Stimulated activated naive CD8-positive, alpha-beta T cell treated with anti-CD3 and anti-CD28 coated beads, Interleukin-15, Interleukin-2, amounts not matched to agents 100 ng/mL and 50 ng/mL, for 24 hours (primary cell): ENCODE data around the gene EXOC6.

Source experiments
- H3K27ac Mint-ChIP-seq: one replicate; pipeline ENCODE4 v1.8.0; 2021; ENCODE audit warnings: mild to moderate bottlenecking, mixed read lengths
- H3K27me3 Mint-ChIP-seq: one replicate; pipeline ENCODE4 v1.8.0; 2021; ENCODE audit warnings: mixed read lengths
- H3K36me3 Mint-ChIP-seq: one replicate; pipeline ENCODE4 v1.8.0; 2021; ENCODE audit warnings: low read depth, mixed read lengths
- H3K4me1 Mint-ChIP-seq: one replicate; pipeline ENCODE4 v1.8.0; 2021; ENCODE audit warnings: low read depth, mixed read lengths
- H3K4me3 Mint-ChIP-seq: one replicate; pipeline ENCODE4 v1.8.0; 2021; ENCODE audit warnings: mild to moderate bottlenecking, mixed read lengths
- H3K9me3 Mint-ChIP-seq: one replicate; pipeline ENCODE4 v1.8.0; 2021; ENCODE audit warnings: mixed read lengths

EXOC6 gene

DNA sequence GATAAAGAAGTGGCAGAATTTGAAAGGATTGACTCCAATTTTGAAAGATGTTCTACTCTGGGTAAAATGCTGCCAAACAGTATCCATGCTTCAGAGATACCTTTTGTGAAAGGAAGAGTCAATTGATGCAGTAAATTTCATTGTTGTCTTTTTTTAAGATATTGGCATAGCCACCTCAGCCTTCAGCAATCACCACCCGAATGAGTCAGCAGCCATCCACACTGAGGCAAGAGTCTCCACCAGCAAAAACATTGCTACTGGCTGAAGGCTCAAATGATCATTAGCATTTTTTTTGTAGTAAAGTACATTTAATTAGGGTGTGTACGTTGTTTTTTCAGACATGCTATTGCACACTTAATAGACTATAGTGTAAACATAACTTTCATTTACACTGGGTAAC is 180.6 kb downstream of the EXOC6 start:
- H3K4me3 Mint-ChIP-seq, result no peak overlapping the region
- H3K27ac Mint-ChIP-seq, result no peak overlapping the region
- H3K9me3 Mint-ChIP-seq, result no peaks in the 10 kb centered on the region
- H3K4me1 Mint-ChIP-seq, result no peaks in the 10 kb centered on the region
- H3K36me3 Mint-ChIP-seq, result peaks cover 17% of the 10 kb centered on the region
- H3K27me3 Mint-ChIP-seq, result no peaks in the 10 kb centered on the region

DNA sequence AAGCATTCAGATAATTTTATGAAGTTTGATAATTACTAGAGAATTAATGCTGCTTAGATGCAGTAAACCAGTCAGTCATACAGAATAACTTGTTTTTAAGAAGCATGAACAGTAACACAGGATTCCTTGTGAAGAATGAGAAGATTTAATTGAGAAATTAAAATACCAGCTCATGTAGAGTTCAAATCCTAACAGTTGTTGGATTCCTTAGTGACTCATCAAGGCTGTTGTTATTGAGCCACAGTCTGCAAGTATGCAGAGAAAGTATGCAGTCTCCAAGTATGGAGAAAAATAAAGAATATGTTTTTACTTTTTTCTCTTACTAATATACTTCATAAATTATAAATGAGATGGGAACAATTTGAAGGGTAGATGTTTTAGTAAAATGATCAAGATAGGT is 182.1 kb downstream of the EXOC6 start:
- Mint-ChIP-seq H3K4me1 (no peaks in the 10 kb centered on the region), H3K9me3 (no peaks in the 10 kb centered on the region), H3K36me3 (peaks cover 14% of the 10 kb centered on the region), H3K27me3 (no peaks in the 10 kb centered on the region), H3K27ac (no peak overlapping the region), H3K4me3 (no peak overlapping the region)

DNA sequence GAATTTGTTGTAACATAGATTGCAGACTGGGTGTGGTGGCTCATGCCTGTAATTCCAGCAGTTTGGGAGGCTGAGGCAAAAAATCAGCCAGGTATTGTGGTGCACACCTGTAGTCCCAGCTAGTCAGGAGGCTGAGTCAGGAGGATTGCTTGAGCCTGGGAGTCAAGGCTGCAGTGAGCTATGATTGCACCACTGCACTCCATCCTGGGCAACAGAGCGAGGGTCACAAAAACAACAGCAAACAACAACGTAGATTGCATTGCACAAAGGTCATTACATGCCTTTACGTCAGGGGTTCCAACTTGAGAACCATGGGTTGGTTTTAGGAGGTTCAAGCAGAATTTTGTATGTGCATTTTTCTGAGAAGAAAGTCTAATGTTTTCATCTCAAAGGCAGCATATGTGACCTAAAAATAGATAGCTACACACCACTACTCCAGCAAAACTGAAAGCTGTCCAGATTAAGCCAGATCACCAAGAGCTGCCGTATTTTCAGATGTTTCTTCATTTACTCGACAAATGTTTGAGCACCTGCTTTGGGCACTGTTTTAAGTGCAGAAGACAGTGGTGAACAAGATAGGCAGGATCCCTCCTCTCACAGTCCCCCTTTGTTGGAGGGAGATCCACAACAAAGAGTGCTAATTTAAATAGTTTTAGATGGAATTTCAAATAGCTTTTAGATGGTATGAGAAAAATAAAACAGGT is 183.9 kb downstream of the EXOC6 start:
- H3K27ac Mint-ChIP-seq, result no peak overlapping the region
- no peaks in the 10 kb centered on the region for H3K4me1 Mint-ChIP-seq

DNA sequence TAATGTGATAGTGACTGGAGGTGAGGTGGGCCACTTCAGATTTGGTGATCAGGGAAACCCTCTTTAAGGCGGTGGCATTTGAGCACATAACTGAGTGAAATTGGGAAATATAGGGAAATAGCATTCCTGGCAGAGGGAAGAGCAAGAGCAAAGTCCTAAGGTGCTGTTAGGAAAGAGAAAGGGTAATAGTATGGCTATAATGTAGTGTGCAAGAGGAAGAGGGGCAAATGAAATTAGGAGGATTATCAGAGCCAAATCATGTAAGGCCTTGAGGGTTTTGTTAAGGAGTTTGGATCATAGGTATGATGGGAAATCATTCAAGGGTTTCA is 184.5 kb downstream of the EXOC6 start:
- Mint-ChIP-seq H3K36me3 (peaks cover 3% of the 10 kb centered on the region), H3K4me3 (no peak overlapping the region), H3K27me3 (no peaks in the 10 kb centered on the region), H3K9me3 (no peaks in the 10 kb centered on the region), H3K4me1 (no peaks in the 10 kb centered on the region), H3K27ac (no peak overlapping the region)

More for the DNA sequence above, 183.9 kb downstream of the EXOC6 start:
- H3K4me3 Mint-ChIP-seq, result no peak overlapping the region
- peaks cover 3% of the 10 kb centered on the region for H3K36me3 Mint-ChIP-seq
- no peaks in the 10 kb centered on the region for H3K27me3 Mint-ChIP-seq
- H3K9me3 Mint-ChIP-seq, result no peaks in the 10 kb centered on the region

DNA sequence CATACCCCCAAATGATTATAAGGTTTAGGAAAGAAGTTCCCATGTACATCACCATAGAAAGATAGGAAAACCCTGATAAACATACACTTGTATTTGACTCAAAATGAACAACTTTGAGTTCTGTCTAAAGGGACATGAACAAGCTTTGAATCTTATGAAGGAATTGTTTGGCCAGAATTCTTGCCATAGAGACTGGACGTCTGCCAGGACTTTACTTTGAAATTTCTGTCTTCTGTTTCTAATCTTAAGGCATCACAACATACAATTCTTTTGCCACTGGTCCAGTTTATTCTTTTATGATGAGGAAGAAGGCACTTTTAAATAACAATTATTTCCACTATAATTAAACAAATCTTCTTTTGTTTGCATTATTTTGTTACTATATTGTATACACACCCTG is 186.1 kb downstream of the EXOC6 start:
- Mint-ChIP-seq H3K4me1 (no peaks in the 10 kb centered on the region), H3K36me3 (peaks cover 4% of the 10 kb centered on the region), H3K9me3 (no peaks in the 10 kb centered on the region), H3K4me3 (no peak overlapping the region), H3K27ac (no peak overlapping the region), H3K27me3 (no peaks in the 10 kb centered on the region)

DNA sequence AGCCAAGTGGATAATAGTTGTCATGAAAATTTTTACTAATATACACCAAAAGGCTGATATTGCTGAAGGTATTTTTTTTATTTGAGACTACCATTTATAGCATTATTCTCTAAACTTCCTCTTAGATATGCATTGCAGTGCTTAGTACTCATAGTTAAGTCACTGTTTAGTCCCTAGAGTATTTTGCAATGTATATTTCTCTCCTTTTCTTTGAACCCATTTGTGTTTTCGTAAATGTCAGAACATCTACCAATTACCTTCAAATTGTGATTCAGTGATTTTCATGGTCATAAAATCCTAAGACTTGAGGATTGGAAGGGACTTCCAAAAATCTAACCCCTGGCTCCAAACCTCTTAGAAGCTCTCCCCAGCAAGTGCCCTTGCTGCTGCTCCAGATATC is 190.8 kb downstream of the EXOC6 start:
- Mint-ChIP-seq H3K27ac (no peak overlapping the region), H3K36me3 (peaks cover 11% of the 10 kb centered on the region), H3K27me3 (no peaks in the 10 kb centered on the region), H3K4me1 (no peaks in the 10 kb centered on the region), H3K4me3 (no peak overlapping the region), H3K9me3 (no peaks in the 10 kb centered on the region)

DNA sequence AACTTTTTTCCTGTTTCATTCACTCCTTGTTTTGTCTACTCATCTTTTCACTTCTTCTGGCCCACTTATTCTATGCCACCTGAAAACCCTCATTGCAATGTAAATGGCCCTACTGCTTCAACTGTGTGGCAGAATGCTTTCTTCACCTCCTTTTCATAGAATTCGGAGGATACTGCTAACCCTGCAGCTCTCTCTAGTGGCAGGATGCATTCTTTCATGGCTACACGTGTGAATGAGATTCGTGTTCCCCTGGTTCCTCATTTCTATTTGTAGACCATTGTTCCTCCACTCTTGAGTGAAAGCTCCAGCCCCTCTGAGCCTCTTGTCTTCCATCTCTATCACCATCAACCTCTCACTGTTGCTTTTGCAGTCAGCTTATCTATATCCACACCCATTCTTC is 191.4 kb downstream of the EXOC6 start:
- Mint-ChIP-seq H3K4me3 (no peak overlapping the region), H3K27me3 (no peaks in the 10 kb centered on the region), H3K27ac (no peak overlapping the region), H3K4me1 (no peaks in the 10 kb centered on the region), H3K9me3 (no peaks in the 10 kb centered on the region), H3K36me3 (peaks cover 11% of the 10 kb centered on the region)

DNA sequence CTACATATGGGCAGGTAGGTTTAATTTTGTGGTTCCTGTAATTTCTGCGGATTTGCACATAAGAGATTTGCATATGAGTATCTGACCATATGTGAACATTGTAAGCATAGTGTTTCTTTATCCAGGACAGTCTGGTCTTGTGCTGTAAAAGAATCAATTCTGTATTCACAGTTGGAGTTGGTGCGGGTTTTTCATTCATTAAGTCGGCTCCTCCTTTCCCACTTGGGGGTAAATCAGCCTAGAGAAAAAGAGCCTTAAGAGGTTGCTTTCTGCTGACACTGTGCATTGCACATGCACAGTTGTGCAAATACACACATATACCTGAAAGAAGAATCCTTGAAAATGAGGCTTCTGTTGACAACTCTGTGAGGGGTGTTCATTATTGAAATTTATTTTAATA is 206.2 kb downstream of the EXOC6 start:
- no peak overlapping the region for H3K27ac Mint-ChIP-seq
- H3K4me3 Mint-ChIP-seq, result no peak overlapping the region
- no peaks in the 10 kb centered on the region for H3K9me3 Mint-ChIP-seq
- H3K27me3 Mint-ChIP-seq, result peaks cover 8% of the 10 kb centered on the region
- H3K36me3 Mint-ChIP-seq, result peaks cover 16% of the 10 kb centered on the region
- H3K4me1 Mint-ChIP-seq, result no peaks in the 10 kb centered on the region

DNA sequence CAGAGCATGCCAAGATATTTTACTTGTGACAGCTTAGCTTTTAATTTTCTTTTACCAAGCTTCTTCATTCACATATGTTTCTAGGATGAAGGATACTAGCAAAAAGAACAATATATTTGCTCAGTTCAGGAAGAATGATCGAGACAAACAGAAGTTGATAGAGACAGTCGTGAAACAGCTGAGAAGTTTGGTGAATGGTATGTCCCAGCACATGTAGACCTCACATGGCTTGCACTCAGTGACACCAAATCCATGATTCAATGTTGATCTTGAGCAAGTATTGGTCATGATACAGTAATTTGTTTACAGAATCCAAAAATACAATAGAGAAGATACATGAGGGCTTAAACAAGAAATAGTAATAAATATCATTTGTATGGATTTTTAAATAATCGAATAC is 209.8 kb downstream of the EXOC6 start:
- Mint-ChIP-seq H3K9me3 (no peaks in the 10 kb centered on the region), H3K4me1 (peaks cover 15% of the 10 kb centered on the region), H3K36me3 (peaks cover 23% of the 10 kb centered on the region), H3K4me3 (no peak overlapping the region), H3K27me3 (peaks cover 27% of the 10 kb centered on the region), H3K27ac (no peak overlapping the region)

DNA sequence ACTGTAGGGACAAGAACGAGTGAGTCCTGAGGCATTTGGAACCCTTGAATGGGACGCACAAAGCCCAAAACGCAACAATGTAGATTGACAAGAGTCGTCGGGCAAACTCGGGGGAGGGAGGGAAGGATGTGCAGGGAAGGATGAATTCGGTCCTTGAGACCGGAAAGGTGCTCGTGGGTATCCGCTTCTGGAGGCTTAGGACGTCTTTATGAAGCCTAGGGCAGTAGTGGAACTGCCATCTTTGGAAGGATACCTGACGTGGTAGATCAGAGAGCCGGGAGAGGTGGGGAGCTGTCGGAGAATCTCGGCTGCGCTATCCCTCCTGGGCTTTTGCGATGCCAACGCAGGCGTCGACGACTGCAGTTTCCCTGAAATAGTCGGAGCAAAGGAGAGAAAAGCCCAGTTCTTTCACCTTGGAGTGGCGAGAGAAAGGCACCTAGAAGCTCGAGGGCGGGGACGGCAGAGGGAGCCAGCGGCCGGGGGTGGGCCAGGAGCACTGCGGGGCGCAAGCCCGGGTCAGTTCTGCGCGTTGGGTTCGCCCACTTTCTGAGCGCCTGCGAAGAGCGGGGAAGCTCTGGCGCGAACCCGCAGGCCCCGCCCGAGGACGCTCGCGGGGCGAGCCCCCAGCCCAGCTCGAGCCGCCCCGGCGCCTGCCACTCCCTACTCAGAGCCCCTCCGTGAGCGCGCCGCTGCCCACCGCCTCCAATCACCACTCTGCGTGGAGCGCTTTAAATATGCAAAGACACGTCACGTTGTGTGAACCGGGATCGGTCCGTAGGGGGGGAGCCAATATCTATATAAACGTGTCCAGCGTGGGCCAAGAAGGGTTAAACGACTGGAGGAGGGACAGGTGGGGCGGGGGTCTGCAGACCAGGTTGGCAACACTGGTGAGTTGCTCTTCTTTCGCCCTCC is 211.9 kb downstream of the EXOC6 start, which contains the start of gene CYP26C1:
CYP26C1 (plus strand) TSS at position 824 of the 912 bp plus-strand sequence. CDS start 466 bp downstream, outside the sequence.
- Mint-ChIP-seq H3K27ac (no peak within 1 kb of the TSS), H3K9me3 (no peaks in the 10 kb centered on the region), H3K27me3 (peaks cover 47% of the 10 kb centered on the region), H3K4me3 (peak within 1 kb of the TSS; percentile 70), H3K4me1 (peaks cover 20% of the 10 kb centered on the region), H3K36me3 (peaks cover 23% of the 10 kb centered on the region)

DNA sequence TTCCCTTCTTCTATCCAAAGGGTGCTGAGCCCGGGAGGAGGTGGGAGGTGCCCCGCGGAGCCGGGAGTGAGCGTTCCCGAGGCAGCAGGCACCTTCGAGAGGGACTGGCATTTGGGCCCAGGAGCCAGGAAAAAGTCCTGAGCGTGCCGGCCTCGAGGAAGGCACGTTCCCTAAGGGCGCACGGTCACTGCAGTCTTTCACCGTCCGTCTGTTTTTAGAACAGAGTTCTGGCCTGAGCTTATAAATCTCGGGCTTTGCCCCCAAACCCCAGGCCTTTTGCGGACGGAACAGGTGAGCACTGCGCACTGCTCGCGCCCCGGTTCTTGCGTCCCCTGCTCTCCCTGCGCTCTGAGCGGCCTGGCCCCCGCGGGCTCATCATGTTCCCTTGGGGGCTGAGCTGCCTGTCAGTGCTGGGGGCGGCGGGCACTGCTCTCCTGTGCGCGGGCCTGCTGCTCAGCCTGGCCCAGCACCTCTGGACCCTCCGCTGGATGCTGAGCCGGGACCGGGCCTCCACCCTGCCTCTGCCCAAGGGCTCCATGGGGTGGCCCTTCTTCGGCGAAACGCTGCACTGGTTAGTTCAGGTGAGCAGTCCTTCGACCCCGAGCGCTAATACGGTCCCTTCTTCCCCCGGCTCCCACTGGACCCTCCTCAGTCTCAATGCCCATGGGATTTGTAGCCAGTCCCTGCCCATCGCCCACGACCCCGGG is 212.7 kb downstream of the EXOC6 start:
- Mint-ChIP-seq H3K36me3 (peaks cover 23% of the 10 kb centered on the region), H3K9me3 (no peaks in the 10 kb centered on the region), H3K27me3 (peaks cover 52% of the 10 kb centered on the region), H3K4me3 (no peak overlapping the region), H3K4me1 (peaks cover 25% of the 10 kb centered on the region), H3K27ac (no peak overlapping the region)

DNA sequence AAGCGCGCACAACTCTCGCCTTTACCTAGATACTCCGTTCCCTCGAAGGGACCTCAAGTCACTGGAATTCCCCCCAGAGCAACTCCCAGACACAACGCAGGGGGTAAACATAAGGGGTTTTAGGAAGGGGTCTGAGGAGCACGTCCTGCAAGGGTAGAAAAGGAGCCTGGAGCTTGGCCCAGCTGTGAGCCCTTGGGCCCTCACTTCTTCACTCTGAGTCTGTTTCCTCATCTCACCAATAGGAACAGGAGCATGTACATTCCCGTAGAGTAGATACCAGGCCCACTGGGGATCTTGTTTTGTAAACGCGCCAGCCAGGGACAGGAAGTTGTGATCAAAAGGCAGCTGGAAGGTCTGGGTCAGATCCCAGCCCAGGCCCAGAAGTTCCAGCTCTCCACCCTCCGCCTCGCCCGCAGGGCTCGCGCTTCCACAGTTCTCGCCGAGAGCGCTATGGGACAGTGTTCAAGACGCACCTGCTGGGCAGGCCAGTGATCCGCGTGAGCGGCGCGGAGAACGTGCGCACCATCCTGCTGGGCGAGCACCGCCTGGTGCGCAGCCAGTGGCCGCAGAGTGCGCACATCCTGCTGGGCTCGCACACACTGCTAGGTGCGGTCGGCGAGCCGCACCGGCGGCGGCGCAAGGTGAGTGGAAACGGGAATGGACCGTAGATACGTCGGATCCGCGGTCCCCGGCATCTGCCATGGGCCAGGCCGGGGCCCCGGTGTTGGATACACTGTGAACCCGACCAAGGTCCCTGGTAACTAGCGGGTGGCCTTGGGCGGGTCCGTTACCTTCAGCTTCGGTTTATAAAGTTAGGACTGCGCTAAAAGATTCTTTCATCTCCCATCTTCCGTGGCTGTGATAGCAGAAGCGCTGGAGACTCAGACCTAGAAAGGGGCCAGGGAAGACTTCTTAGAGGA is 213.5 kb downstream of the EXOC6 start:
- Mint-ChIP-seq H3K4me3 (peak overlapping the region; percentile 70), H3K4me1 (peaks cover 25% of the 10 kb centered on the region), H3K9me3 (no peaks in the 10 kb centered on the region), H3K36me3 (peaks cover 23% of the 10 kb centered on the region), H3K27me3 (peaks cover 58% of the 10 kb centered on the region), H3K27ac (no peak overlapping the region)

DNA sequence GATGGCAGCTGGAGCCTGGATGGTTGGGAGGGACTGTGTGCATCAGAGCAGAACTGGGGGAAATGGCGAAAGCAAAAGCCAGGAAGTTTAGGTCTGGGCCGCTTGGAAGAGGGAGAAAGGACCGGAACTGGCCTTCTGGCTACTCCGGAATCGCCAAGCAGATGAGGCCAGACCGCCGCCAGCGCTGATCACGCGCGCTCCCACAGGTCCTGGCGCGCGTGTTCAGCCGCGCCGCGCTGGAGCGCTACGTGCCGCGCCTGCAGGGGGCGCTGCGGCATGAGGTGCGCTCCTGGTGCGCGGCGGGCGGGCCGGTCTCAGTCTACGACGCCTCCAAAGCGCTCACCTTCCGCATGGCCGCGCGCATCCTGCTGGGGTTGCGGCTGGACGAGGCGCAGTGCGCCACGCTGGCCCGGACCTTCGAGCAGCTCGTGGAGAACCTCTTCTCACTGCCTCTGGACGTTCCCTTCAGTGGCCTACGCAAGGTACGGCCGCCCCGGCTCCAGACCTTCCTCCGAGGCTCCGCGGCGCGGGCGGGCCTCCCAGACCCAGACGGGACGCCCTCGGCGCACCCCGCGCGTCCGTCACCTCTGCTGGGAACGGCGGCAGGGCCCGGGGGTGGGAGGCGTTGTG is 214.3 kb downstream of the EXOC6 start:
- Mint-ChIP-seq H3K36me3 (peaks cover 23% of the 10 kb centered on the region), H3K27ac (no peak overlapping the region), H3K4me3 (peak overlapping the region; percentile 70), H3K27me3 (peaks cover 66% of the 10 kb centered on the region), H3K4me1 (peaks cover 25% of the 10 kb centered on the region), H3K9me3 (no peaks in the 10 kb centered on the region)
